HG03521 (cell line): Measurements from ENCODE around the gene SLC35D3.
"Not testable (repeated sequence)": the region's sequence is repeated elsewhere in the genome, so short reads cannot be mapped to it uniquely, and the experiment has no call there.

ENCODE experiments used
- ATAC-seq: cut with Tn5 transposase; IDR thresholded peaks from one replicate; pipeline ENCODE4 v1.9.1; 2021; ENCODE audit warnings: mild to moderate bottlenecking, moderate library complexity; ENCODE audit not compliant: unreplicated experiment

SLC35D3 gene

GRCh38 chr6:136921936-136922684 is at the start of gene SLC35D3:
TSS of gene SLC35D3 (plus strand) at chr6:136922301. CDS start at chr6:136922429, 128 bp downstream.
- no peak for ATAC-seq

GRCh38 chr6:136873748-136874147 is 48.4 kb upstream of the SLC35D3 start:
- no peak for ATAC-seq

GRCh38 chr6:136876469-136876868 is 45.6 kb upstream of the SLC35D3 start:
- ATAC-seq, result not testable (repeated sequence)

- no peak for ATAC-seq
These were observed 41.2 kb upstream of the SLC35D3 start for GRCh38 chr6:136880748-136881460.

- no peak for ATAC-seq
These were observed 36.0 kb upstream of the SLC35D3 start for GRCh38 chr6:136886091-136886490.

GRCh38 chr6:136887953-136888352 is 34.1 kb upstream of the SLC35D3 start:
- ATAC-seq, result no peak

GRCh38 chr6:136889271-136890193 is 32.6 kb upstream of the SLC35D3 start:
- ATAC-seq, result no peak

- no peak for ATAC-seq
These were observed 31.8 kb upstream of the SLC35D3 start for GRCh38 chr6:136890194-136890839.

- no peak for ATAC-seq
These were observed 31.1 kb upstream of the SLC35D3 start for GRCh38 chr6:136890986-136891385.

- no peak for ATAC-seq
These were observed 28.9 kb upstream of the SLC35D3 start for GRCh38 chr6:136893187-136893586.

GRCh38 chr6:136895901-136896300 is 26.2 kb upstream of the SLC35D3 start:
- ATAC-seq, result no peak

GRCh38 chr6:136897071-136897470 is 25.0 kb upstream of the SLC35D3 start:
- no peak for ATAC-seq

- ATAC-seq, result no peak
These were observed 20.8 kb upstream of the SLC35D3 start for GRCh38 chr6:136901212-136901784.

- not testable (repeated sequence) for ATAC-seq
These were observed 17.6 kb upstream of the SLC35D3 start for GRCh38 chr6:136904477-136904876.

- no peak for ATAC-seq
These were observed 7.2 kb upstream of the SLC35D3 start for GRCh38 chr6:136914947-136915346.

- no peak for ATAC-seq
These were observed 3.4 kb upstream of the SLC35D3 start for GRCh38 chr6:136918706-136919105.

GRCh38 chr6:136920216-136920615 is 1.9 kb upstream of the SLC35D3 start:
- ATAC-seq, result no peak

GRCh38 chr6:136920671-136921380 is 1.3 kb upstream of the SLC35D3 start:
- ATAC-seq, result no peak

GRCh38 chr6:136921381-136921935 is 643 bp upstream of the SLC35D3 start:
- no peak for ATAC-seq

- no peak for ATAC-seq
These were observed 545 bp downstream of the SLC35D3 start for GRCh38 chr6:136922685-136923006.
